ENCODE data around the gene C2CD3. TPM values are rescaled to one million over a fixed set of nuclear protein-coding genes. Genes with fewer than 3 reads are reported as not detected.

Gene C2CD3
- total and polyA plus RNA-seq, 4 donors, result 3.1 to 14.5 (median 6.7) TPM

DNA sequence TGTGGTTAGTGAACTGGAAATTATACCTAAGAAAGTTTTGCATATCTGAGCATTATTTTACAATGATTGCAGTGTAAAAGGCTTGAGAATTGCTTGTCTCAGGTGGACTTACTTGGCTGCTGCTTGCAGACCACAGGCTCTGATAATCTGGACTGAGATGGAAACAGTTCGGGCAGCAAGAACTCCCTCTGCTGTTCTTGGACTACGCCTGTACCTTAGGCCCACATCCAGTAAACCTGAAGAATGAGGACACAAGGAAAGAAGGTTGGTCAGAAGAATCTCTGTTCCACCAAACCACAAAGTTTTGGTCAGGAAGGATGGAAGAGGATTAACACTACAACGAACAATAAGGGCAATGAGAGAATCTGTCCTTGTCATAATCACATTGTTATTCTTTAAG, 80.1 kb downstream of the C2CD3 start:
- DNase-seq (ENCODE audit: low spot score), result no peak
- Histone ChIP-seq H3K4me1 (ENCODE audit: control insufficient read depth in 4 of 4, insufficient read depth in 4 of 4, low read length in 3 of 4) (no peaks in the 10 kb centered on the region), H3K4me3 (ENCODE audit: low read depth in 1 of 3, low read length in 3 of 3) (no peak overlapping the region), H3K9me3 (ENCODE audit: control insufficient read depth in 4 of 4, low read length in 3 of 4) (no peaks in the 10 kb centered on the region), H3K27me3 (ENCODE audit: control insufficient read depth in 4 of 4, insufficient read depth in 4 of 4, low read length in 3 of 4) (no peaks in the 10 kb centered on the region), H3K9ac (ENCODE audit: low read depth in 1 of 2, low read length in 2 of 2) (no peak overlapping the region), H3K36me3 (ENCODE audit: control insufficient read depth in 4 of 4, insufficient read depth in 3 of 4, low read depth in 1 of 4, low read length in 3 of 4) (peaks cover 5 to 40% (median 28%) of the 10 kb centered on the region in 4 donors), H3K27ac (ENCODE audit: low read depth in 1 of 2, low read length in 2 of 2) (no peak overlapping the region)
- WGBS, result 90% methylated on average over 3 of the region's 3 CpGs
- TF ChIP-seq EGR1 (IDR thresholded peaks at IDR 0.05; ENCODE audit: low read depth in 2 of 2) (no peak), RAD21 (IDR thresholded peaks at IDR 0.05) (peak; percentile 21 to 44), YY1 (IDR thresholded peaks at IDR 0.05) (no peak)

DNA sequence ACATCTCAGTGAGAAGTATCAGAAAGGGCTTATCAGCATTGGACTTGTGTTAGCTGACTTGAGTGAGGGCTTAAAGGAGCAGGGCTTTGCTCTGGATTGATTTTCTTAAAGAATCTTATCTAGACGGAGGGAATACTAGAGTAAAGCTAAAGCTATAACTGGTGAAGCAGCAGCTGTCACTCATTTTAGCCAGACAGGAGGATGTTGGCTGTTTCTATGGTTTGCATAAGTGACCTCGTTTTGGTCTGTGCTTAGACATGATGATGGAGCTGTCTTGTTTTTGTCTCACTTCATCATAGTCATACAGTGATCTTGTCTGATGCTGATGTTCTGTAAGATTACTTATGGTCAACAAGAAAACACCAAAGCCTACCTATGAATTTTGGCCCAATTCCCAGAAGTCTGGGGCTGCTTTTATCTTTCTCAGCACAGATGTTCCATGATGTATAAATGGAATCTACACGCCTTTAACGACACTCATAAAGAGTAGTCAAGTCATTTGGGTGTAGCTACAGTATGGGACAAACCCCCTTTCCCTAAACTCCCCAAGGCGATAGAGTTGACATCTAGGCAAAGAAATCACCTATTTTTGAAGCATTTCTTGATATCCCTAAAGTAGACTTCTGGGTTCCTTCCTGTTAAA, 84.4 kb downstream of the C2CD3 start:
- 93% methylated on average over 5 of the region's 5 CpGs for WGBS
- Histone ChIP-seq H3K9ac (ENCODE audit: low read depth in 1 of 2, low read length in 2 of 2) (no peak overlapping the region), H3K4me1 (ENCODE audit: control insufficient read depth in 4 of 4, insufficient read depth in 4 of 4, low read length in 3 of 4) (no peaks in the 10 kb centered on the region), H3K9me3 (ENCODE audit: control insufficient read depth in 4 of 4, low read length in 3 of 4) (no peaks in the 10 kb centered on the region), H3K27me3 (ENCODE audit: control insufficient read depth in 4 of 4, insufficient read depth in 4 of 4, low read length in 3 of 4) (no peaks in the 10 kb centered on the region), H3K4me3 (ENCODE audit: low read depth in 1 of 3, low read length in 3 of 3) (no peak overlapping the region), H3K27ac (ENCODE audit: low read depth in 1 of 2, low read length in 2 of 2) (no peak overlapping the region), H3K36me3 (ENCODE audit: control insufficient read depth in 4 of 4, insufficient read depth in 3 of 4, low read depth in 1 of 4, low read length in 3 of 4) (peaks cover 1 to 31% (median 18%) of the 10 kb centered on the region in 4 donors)
- DNase-seq (ENCODE audit: low spot score), result no peak
- TF ChIP-seq TAF1 (conservative IDR thresholded peaks at IDR 0.05), result no peak
- TF ChIP-seq HNF4G (IDR thresholded peaks at IDR 0.05), result no peak
- TF ChIP-seq, protein P1, sequence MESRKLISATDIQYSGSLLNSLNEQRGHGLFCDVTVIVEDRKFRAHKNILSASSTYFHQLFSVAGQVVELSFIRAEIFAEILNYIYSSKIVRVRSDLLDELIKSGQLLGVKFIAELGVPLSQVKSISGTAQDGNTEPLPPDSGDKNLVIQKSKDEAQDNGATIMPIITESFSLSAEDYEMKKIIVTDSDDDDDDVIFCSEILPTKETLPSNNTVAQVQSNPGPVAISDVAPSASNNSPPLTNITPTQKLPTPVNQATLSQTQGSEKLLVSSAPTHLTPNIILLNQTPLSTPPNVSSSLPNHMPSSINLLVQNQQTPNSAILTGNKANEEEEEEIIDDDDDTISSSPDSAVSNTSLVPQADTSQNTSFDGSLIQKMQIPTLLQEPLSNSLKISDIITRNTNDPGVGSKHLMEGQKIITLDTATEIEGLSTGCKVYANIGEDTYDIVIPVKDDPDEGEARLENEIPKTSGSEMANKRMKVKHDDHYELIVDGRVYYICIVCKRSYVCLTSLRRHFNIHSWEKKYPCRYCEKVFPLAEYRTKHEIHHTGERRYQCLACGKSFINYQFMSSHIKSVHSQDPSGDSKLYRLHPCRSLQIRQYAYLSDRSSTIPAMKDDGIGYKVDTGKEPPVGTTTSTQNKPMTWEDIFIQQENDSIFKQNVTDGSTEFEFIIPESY (IDR thresholded peaks at IDR 0.05), result no peak
- TF ChIP-seq FOXA2 (IDR thresholded peaks at IDR 0.05), result no peak
- TF ChIP-seq, protein P2, sequence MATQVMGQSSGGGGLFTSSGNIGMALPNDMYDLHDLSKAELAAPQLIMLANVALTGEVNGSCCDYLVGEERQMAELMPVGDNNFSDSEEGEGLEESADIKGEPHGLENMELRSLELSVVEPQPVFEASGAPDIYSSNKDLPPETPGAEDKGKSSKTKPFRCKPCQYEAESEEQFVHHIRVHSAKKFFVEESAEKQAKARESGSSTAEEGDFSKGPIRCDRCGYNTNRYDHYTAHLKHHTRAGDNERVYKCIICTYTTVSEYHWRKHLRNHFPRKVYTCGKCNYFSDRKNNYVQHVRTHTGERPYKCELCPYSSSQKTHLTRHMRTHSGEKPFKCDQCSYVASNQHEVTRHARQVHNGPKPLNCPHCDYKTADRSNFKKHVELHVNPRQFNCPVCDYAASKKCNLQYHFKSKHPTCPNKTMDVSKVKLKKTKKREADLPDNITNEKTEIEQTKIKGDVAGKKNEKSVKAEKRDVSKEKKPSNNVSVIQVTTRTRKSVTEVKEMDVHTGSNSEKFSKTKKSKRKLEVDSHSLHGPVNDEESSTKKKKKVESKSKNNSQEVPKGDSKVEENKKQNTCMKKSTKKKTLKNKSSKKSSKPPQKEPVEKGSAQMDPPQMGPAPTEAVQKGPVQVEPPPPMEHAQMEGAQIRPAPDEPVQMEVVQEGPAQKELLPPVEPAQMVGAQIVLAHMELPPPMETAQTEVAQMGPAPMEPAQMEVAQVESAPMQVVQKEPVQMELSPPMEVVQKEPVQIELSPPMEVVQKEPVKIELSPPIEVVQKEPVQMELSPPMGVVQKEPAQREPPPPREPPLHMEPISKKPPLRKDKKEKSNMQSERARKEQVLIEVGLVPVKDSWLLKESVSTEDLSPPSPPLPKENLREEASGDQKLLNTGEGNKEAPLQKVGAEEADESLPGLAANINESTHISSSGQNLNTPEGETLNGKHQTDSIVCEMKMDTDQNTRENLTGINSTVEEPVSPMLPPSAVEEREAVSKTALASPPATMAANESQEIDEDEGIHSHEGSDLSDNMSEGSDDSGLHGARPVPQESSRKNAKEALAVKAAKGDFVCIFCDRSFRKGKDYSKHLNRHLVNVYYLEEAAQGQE (IDR thresholded peaks at IDR 0.05), result no peak
- TF ChIP-seq JUND (IDR thresholded peaks at IDR 0.05), result no peak

DNA sequence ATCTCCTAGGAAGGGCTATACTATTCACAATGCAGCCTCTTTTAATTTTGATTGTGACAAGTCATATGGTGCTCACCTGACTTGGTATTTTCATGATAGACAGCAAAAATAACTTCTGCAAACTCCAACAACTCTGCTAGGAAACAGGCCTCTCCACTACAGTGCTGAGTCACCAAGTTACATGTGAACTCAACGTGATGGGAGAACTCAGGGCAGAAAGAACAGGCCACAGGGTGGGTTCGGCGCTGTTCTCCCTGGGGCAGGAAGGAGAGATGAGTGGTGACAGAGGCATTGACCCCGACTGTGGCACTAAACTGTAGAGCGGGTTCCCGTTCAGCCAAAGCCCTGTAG, 85.3 kb downstream of the C2CD3 start:
- H3K36me3 ChIP-seq (ENCODE audit: control insufficient read depth in 4 of 4, insufficient read depth in 3 of 4, low read depth in 1 of 4, low read length in 3 of 4), result peaks cover 1 to 26% (median 15%) of the 10 kb centered on the region in 4 donors
- no peaks in the 10 kb centered on the region for H3K4me1 ChIP-seq (ENCODE audit: control insufficient read depth in 4 of 4, insufficient read depth in 4 of 4, low read length in 3 of 4)
- DNase-seq (ENCODE audit: low spot score), result peak; percentile 44
- 81% methylated on average over 6 of the region's 6 CpGs for WGBS
- no peaks in the 10 kb centered on the region for H3K27me3 ChIP-seq (ENCODE audit: control insufficient read depth in 4 of 4, insufficient read depth in 4 of 4, low read length in 3 of 4)
- H3K9me3 ChIP-seq (ENCODE audit: control insufficient read depth in 4 of 4, low read length in 3 of 4), result no peaks in the 10 kb centered on the region
- H3K4me3 ChIP-seq (ENCODE audit: low read depth in 1 of 3, low read length in 3 of 3), result no peak overlapping the region
- no peak overlapping the region for H3K27ac ChIP-seq (ENCODE audit: low read depth in 1 of 2, low read length in 2 of 2)
- H3K9ac ChIP-seq (ENCODE audit: low read depth in 1 of 2, low read length in 2 of 2), result no peak overlapping the region
- no peak for TF ChIP-seq TAF1 (conservative IDR thresholded peaks at IDR 0.05)
- TF ChIP-seq, protein P1 (IDR thresholded peaks at IDR 0.05), result no peak
- no peak for TF ChIP-seq RXRA (IDR thresholded peaks at IDR 0.05)
- no peak for TF ChIP-seq FOXA1 (IDR thresholded peaks at IDR 0.05)
- TF ChIP-seq YY1 (IDR thresholded peaks at IDR 0.05), result no peak
- no peak for TF ChIP-seq HNF4A (conservative IDR thresholded peaks at IDR 0.05)
- no peak for TF ChIP-seq FOXA2 (IDR thresholded peaks at IDR 0.05)
- TF ChIP-seq, protein P2 (IDR thresholded peaks at IDR 0.05), result no peak
- TF ChIP-seq, protein P3, sequence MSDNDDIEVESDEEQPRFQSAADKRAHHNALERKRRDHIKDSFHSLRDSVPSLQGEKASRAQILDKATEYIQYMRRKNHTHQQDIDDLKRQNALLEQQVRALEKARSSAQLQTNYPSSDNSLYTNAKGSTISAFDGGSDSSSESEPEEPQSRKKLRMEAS (IDR thresholded peaks at IDR 0.05), result no peak
- no peak for TF ChIP-seq HNF4G (IDR thresholded peaks at IDR 0.05)
- no peak for TF ChIP-seq GABPA (IDR thresholded peaks at IDR 0.05 in 1 of 2, conservative IDR thresholded peaks at IDR 0.05 in 1 of 2)
- TF ChIP-seq JUND (IDR thresholded peaks at IDR 0.05), result no peak
- no peak for TF ChIP-seq SP1 (IDR thresholded peaks at IDR 0.05)
- TF ChIP-seq RAD21 (IDR thresholded peaks at IDR 0.05), result no peak

Data from liver (tissue), 9 donors.